Measurements from ENCODE around the gene VSIG8.

VSIG8 gene

GRCh38 chr1:159827102-159827490 lies 35.4 kb downstream of the VSIG8 start:
- ChIA-PET POLR2A (interaction anchor here (0.6 kb wide), 1 partner anchor 98 kb away, joined by 3 read pairs; the partner anchor contains the start of gene TAGLN2), CTCF (interaction anchor here (1.1 to 2.0 kb wide), 2 partner anchors 28 to 63 kb away, joined by 3 to 7 read pairs; no protein-coding TSS in a partner anchor)
- no peak for DNase-seq (ENCODE audit: extremely low spot score)
- no peak for TF ChIP-seq CTCF (IDR thresholded peaks at IDR 0.05; ENCODE audit: control extremely low read depth, extremely low read depth, low read depth, missing control alignments)

- ChIA-PET CTCF (interaction anchor here (1.0 to 2.0 kb wide), 4 partner anchors 13 to 63 kb away, joined by 3 to 7 read pairs (median 3); partner anchors contain the start of gene DUSP23), POLR2A (interaction anchor here (0.6 kb wide), 1 partner anchor 98 kb away, joined by 3 read pairs; the partner anchor contains the start of gene TAGLN2)
- DNase-seq (ENCODE audit: extremely low spot score): peak; percentile 55
- TF ChIP-seq CTCF (IDR thresholded peaks at IDR 0.05; ENCODE audit: control extremely low read depth, extremely low read depth, low read depth, missing control alignments): no peak
These were observed 35.9 kb downstream of the VSIG8 start, which contains the start of gene SLAMF8 for GRCh38 chr1:159826441-159827101. SLAMF8 (plus strand) TSS chr1:159826873; CDS start chr1:159826899, 26 bp downstream.

GRCh38 chr1:159825564-159825963 lies 36.9 kb downstream of the VSIG8 start:
- no peak for TF ChIP-seq CTCF (IDR thresholded peaks at IDR 0.05; ENCODE audit: control extremely low read depth, extremely low read depth, low read depth, missing control alignments)
- no peak for DNase-seq (ENCODE audit: extremely low spot score)
- POLR2A ChIA-PET: no interaction called here
- CTCF ChIA-PET: interaction anchor here (1.0 to 1.5 kb wide), 3 partner anchors 14 to 110 kb away, joined by 3 read pairs; partner anchors contain the start of gene DUSP23

- no peak for DNase-seq (ENCODE audit: extremely low spot score)
- ChIA-PET POLR2A (no interaction called here), CTCF (interaction anchor here (1.2 to 1.5 kb wide), 3 partner anchors 9 to 17 kb away, joined by 3 read pairs; no protein-coding TSS in a partner anchor)
- TF ChIP-seq CTCF (IDR thresholded peaks at IDR 0.05; ENCODE audit: control extremely low read depth, extremely low read depth, low read depth, missing control alignments): no peak
These were observed 39.1 kb downstream of the VSIG8 start for GRCh38 chr1:159823406-159823805.

- ChIA-PET POLR2A (no interaction called here), CTCF (interaction anchor here (1.3 to 1.9 kb wide), 2 partner anchors 22 to 186 kb away, joined by 5 to 7 read pairs; no protein-coding TSS in a partner anchor)
- TF ChIP-seq CTCF (IDR thresholded peaks at IDR 0.05; ENCODE audit: control extremely low read depth, extremely low read depth, low read depth, missing control alignments): no peak
- DNase-seq (ENCODE audit: extremely low spot score): no peak
These were observed 41.1 kb downstream of the VSIG8 start for GRCh38 chr1:159821171-159821867.

GRCh38 chr1:159817276-159818041 lies 45.0 kb downstream of the VSIG8 start:
- CTCF ChIA-PET: interaction anchor here (0.7 to 2.3 kb wide), 3 partner anchors 16 to 191 kb away, joined by 3 to 5 read pairs (median 3); partner anchors contain the start of gene FCRL6
- DNase-seq (ENCODE audit: extremely low spot score): no peak
- no peak for TF ChIP-seq CTCF (IDR thresholded peaks at IDR 0.05; ENCODE audit: control extremely low read depth, extremely low read depth, low read depth, missing control alignments)
- POLR2A ChIA-PET: no interaction called here
